HCT116 (cell line): ENCODE results near the gene FCAMR.

ENCODE experiments used
- ATF3 ChIP-seq: IDR thresholded peaks from 2 replicates; pipeline ENCODE4 v1.6.1; 2012
- ELF1 ChIP-seq: IDR thresholded peaks from 2 replicates; pipeline ENCODE4 v1.6.1; 2012; ENCODE audit warnings: low read depth, borderline replicate concordance
- EZH2 ChIP-seq: fragments of 200-600 bp; sonication (generic); IDR thresholded peaks from 2 replicates; pipeline ENCODE4 v1.6.1; 2017; ENCODE audit warnings: antibody characterized with exemption, mixed run types
- FOSL1 ChIP-seq: IDR thresholded peaks from 2 replicates; pipeline ENCODE4 v1.6.1; 2012; ENCODE audit warnings: low read depth
- JUND ChIP-seq: IDR thresholded peaks from 2 replicates; pipeline ENCODE4 v1.6.1; 2012
- MAX ChIP-seq: IDR thresholded peaks from 2 replicates; pipeline ENCODE4 v1.6.1; 2012
- POLR2A ChIP-seq: IDR thresholded peaks from 2 replicates; pipeline ENCODE4 v1.7.0; 2011; ENCODE audit warnings: borderline replicate concordance; ENCODE audit not compliant: insufficient read depth, insufficient read length; ENCODE audit errors: extremely low read depth
- POLR2AphosphoS5 ChIP-seq: IDR thresholded peaks from 2 replicates; pipeline ENCODE4 v1.6.1; 2011; ENCODE audit warnings: mild to moderate bottlenecking, low read depth, low read length, moderate library complexity
- SIN3A ChIP-seq: IDR thresholded peaks from 2 replicates; pipeline ENCODE4 v1.6.1; 2012; ENCODE audit warnings: low read depth
- YY1 ChIP-seq: IDR thresholded peaks from 2 replicates; pipeline ENCODE4 v1.6.1; 2011; ENCODE audit warnings: low read length, low read depth, moderate library complexity, mild to moderate bottlenecking; ENCODE audit not compliant: insufficient replicate concordance; ENCODE audit errors: extremely low read depth
- ZBTB33 ChIP-seq: IDR thresholded peaks from 2 replicates; pipeline ENCODE4 v1.6.1; 2011; ENCODE audit warnings: mild to moderate bottlenecking, low read length, moderate library complexity; ENCODE audit not compliant: insufficient replicate concordance; ENCODE audit errors: extremely low read depth
- ZNF274 ChIP-seq: fragments of 200-500 bp; sonication (Bioruptor generic); IDR thresholded peaks from 2 replicates; pipeline ENCODE4 v1.6.1; 2014; ENCODE audit warnings: mild to moderate bottlenecking, low read depth, low read length, inconsistent platforms
- TF ChIP-seq, protein P1 (sequence below), 3 experiments: fragments of 200-600 bp in 1 of 3; sonication (generic) in 1 of 3; IDR thresholded peaks in 2 of 3; conservative IDR thresholded peaks in 1 of 3; 2 replicates each; pipeline ENCODE4 v1.5.1; 2012 to 2017; ENCODE audit warnings: low read depth in 2 of 3, low read length in 2 of 3, antibody characterized with exemption in 1 of 3, borderline replicate concordance in 1 of 3, control low read depth in 1 of 3, mild to moderate bottlenecking in 1 of 3, mixed read lengths in 1 of 3, mixed run types in 1 of 3, moderate library complexity in 1 of 3; ENCODE audit not compliant: insufficient read depth in 1 of 3
- TF ChIP-seq, protein P2 (sequence below): IDR thresholded peaks from 2 replicates; pipeline ENCODE4 v1.6.1; 2012; ENCODE audit warnings: low read depth

DNA sequence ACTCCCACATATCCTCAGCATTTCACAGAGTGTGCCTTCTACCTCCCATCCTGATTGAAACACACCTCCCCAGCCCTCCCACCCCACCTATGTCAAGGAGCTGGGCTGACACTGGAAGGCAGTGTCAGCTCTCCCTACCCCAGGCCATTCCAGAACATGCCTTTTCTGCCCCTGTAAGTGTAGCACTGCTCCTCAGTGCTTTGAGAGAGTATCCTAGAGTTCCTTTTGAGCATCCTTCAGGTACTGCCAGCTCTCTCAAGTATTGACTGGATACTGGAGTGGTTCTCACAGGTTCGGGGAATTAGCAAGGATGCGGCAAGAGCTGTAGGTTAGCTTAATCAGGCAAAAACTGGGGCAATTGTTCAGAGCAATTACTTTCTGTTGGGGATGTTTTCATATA is 40.5 kb upstream of the FCAMR start:
- TF ChIP-seq JUND (no peak), FOSL1 (no peak), MAX (no peak), EZH2 (no peak), POLR2AphosphoS5 (no peak), SIN3A (no peak), ATF3 (no peak), ZNF274 (no peak), ELF1 (no peak), ZBTB33 (no peak), POLR2A (no peak), YY1 (no peak)
- TF ChIP-seq, protein P1, sequence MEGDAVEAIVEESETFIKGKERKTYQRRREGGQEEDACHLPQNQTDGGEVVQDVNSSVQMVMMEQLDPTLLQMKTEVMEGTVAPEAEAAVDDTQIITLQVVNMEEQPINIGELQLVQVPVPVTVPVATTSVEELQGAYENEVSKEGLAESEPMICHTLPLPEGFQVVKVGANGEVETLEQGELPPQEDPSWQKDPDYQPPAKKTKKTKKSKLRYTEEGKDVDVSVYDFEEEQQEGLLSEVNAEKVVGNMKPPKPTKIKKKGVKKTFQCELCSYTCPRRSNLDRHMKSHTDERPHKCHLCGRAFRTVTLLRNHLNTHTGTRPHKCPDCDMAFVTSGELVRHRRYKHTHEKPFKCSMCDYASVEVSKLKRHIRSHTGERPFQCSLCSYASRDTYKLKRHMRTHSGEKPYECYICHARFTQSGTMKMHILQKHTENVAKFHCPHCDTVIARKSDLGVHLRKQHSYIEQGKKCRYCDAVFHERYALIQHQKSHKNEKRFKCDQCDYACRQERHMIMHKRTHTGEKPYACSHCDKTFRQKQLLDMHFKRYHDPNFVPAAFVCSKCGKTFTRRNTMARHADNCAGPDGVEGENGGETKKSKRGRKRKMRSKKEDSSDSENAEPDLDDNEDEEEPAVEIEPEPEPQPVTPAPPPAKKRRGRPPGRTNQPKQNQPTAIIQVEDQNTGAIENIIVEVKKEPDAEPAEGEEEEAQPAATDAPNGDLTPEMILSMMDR (IDR thresholded peaks at IDR 0.05 in 2 of 3, conservative IDR thresholded peaks at IDR 0.05 in 1 of 3; ENCODE audit: borderline replicate concordance in 1 of 3, insufficient read depth in 1 of 3, low read depth in 2 of 3, low read length in 2 of 3): no peak
- TF ChIP-seq, protein P2, sequence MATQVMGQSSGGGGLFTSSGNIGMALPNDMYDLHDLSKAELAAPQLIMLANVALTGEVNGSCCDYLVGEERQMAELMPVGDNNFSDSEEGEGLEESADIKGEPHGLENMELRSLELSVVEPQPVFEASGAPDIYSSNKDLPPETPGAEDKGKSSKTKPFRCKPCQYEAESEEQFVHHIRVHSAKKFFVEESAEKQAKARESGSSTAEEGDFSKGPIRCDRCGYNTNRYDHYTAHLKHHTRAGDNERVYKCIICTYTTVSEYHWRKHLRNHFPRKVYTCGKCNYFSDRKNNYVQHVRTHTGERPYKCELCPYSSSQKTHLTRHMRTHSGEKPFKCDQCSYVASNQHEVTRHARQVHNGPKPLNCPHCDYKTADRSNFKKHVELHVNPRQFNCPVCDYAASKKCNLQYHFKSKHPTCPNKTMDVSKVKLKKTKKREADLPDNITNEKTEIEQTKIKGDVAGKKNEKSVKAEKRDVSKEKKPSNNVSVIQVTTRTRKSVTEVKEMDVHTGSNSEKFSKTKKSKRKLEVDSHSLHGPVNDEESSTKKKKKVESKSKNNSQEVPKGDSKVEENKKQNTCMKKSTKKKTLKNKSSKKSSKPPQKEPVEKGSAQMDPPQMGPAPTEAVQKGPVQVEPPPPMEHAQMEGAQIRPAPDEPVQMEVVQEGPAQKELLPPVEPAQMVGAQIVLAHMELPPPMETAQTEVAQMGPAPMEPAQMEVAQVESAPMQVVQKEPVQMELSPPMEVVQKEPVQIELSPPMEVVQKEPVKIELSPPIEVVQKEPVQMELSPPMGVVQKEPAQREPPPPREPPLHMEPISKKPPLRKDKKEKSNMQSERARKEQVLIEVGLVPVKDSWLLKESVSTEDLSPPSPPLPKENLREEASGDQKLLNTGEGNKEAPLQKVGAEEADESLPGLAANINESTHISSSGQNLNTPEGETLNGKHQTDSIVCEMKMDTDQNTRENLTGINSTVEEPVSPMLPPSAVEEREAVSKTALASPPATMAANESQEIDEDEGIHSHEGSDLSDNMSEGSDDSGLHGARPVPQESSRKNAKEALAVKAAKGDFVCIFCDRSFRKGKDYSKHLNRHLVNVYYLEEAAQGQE: no peak
